Activated CD4-positive, alpha-beta T cell treated with anti-CD3 and anti-CD28 coated beads for 24 hours (primary cell): ENCODE results near the gene ATXN2.
A peak's percentile ranks its signal among the peaks of the same experiment; 100 is the strongest.

Source experiments
- DNase-seq, 2 donors: peaks; one replicate each; pipeline ENCODE4 v3.0.0-alpha.2; 2020; ENCODE audit warnings: low read depth in 2 of 2

ATXN2 gene

DNA sequence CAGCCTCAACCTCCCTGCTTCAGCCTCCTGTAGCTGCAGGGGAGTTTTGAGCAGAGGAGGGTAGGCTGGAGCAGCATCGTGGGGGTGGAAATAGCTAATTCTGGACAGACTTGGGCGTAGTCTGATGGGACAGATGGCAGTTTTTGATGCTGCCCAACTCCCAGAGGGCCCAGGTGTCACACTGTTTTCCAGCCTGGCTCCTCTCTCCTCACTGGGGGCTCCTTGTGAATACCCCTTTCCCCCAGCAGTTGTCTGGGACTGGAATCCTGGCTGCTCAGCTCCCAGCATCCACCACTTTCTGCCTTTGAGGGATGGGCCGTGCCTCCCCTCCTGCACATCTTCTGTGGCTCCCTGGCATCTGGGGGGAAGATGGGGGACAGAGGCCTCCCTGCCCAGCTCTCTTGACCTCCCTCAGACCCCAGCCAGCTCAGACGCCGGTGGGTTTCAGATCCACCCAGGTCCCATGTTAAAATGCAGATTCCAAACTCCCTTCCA lies 159.4 kb downstream of the ATXN2 start:
- no peak for DNase-seq

GRCh38 chr12:111438481-111438880 lies 160.6 kb downstream of the ATXN2 start:
- DNase-seq, result no peak

DNA sequence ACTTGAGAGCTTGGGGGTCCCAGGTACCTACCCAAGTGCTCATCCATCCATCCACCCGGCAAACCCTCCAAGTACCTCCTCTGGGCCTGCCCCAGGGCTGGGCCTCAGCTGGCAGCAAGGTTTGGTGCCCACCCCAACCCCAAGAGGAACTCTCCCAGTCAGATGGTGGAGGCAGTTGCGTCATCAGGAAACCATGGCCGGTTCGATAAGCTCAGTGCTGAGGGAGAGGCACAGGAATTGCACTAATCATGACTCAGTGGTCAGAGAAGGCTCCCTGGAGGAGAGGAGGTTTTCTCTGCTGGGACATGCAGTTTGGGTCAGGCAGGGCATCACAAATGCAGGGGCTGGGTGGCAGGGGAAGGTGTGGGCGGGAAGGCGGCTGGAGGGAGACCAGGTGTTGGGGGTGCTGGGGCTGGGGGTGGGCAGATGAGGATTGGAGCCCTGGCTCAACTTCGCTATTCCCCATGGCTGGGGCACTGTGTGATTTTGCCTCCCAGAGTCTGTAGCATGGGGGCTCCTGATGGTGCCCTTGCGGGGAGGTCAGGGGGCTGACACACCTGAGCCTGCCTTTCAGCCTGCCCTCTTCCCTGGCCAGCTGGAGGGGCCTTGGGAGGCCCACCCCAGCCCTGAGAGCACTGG lies 161.2 kb downstream of the ATXN2 start:
- DNase-seq, result no peak

GRCh38 chr12:111436811-111437210 lies 162.3 kb downstream of the ATXN2 start:
- DNase-seq, result no peak

DNA sequence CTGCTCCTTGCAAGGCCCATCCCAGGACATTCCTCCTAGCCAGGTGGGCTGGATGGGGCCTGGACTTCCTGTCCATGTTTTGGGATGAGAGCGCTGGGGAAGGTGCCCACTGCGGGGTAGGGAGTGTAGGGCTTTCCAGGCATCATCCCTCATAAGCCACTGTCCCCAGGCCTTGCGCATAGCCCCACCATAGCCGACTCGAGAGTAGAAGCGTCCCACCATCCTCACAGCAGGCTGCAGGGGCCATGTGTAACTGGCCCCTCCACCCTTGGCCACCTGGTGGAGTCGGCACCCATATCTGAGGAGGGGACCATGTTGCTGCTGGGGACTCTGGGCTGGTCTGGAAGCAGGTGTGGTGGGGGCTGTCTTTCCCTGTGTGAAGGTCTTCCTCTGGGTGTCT lies 162.8 kb downstream of the ATXN2 start:
- no peak for DNase-seq

- DNase-seq, result no peak
Measured at GRCh38 chr12:111435661-111436201, 163.4 kb downstream of the ATXN2 start.

DNA sequence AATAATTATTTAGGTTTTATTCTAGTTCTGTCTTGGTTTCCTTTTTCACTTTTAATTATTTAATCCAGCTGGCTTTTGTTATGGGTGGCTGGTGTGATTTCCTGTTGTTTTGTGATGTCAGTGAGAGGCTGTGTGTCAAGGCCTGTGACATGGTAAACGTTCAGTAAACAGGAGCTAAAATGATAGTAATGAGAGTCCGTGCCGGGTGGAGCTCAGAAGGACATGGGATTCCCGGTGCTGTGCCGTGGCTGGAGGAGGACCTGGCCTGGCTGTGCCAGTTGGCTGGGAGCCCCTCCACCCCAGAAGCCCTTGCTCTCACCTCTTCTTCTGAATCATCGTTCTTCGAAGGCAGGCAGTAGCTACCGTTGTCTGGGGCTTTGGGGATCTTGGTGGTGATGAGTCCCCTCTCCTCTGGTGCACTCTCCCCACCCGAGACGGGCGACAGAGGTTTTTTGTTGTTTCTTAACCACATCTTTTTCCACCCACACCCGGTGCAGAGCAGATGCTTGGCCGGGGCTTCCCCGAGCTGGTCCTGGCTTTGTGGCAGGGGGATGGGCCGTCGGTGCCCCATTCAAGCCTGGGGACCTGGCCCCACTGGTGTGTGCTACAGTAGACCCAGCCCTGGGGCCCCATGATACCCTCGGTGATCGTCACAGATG lies 164.3 kb downstream of the ATXN2 start:
- peak; percentile 64 to 65 for DNase-seq

- DNase-seq, result no peak
Measured at GRCh38 chr12:111434049-111434448, 165.1 kb downstream of the ATXN2 start.

- no peak for DNase-seq
Measured at GRCh38 chr12:111431772-111432171, 167.3 kb downstream of the ATXN2 start.

DNA sequence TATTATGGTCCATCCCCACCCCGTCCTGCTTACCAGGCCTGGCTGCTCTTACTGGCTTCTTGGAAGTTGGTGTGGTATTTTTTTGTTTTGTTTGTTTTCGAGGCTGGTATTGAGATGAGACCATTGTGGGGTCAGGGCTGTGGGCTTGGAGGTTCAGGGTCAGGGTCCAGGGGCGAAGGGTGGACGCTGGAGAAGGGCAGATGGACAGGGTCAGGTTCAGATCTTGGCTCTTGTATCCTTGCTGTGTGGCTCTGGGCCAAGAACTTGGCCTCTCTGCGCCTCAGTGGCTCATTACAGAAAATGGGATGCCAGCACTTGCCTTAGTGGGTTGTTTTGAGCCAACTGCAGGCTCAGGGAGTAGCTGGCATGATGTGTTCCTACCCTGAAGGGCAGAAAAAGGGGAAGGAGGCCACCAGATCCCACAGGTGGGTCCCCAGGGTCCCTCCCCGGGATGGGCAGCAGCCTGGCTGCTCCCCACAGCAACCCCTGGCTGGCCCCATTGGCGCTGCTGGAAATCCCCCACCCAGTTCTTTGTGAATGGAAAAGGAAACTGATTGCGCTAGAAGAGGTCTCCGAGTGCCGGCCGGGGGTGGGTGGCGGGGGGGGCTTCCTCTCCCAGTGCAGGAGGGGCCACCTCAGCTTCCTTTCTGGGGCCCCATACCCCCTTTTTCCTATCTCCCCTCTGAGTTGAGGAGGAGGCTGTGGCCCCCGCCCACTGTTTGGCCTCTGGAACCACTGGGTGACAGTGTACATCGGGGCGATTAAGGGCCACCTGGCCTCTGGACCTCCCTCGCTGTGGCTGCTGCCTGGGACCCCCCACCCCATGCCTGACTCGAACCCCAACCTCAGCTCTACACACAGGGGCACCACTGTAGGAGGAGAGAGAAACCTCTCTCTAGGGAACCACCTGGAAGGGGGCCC lies 168.4 kb downstream of the ATXN2 start:
- peak in 1 of 2 donors; percentile 40 for DNase-seq

- peak in 1 of 2 donors; percentile 36 for DNase-seq
Measured at GRCh38 chr12:111429828-111430432, 169.2 kb downstream of the ATXN2 start.

- no peak for DNase-seq
Measured at GRCh38 chr12:111428728-111429175, 170.4 kb downstream of the ATXN2 start.

DNA sequence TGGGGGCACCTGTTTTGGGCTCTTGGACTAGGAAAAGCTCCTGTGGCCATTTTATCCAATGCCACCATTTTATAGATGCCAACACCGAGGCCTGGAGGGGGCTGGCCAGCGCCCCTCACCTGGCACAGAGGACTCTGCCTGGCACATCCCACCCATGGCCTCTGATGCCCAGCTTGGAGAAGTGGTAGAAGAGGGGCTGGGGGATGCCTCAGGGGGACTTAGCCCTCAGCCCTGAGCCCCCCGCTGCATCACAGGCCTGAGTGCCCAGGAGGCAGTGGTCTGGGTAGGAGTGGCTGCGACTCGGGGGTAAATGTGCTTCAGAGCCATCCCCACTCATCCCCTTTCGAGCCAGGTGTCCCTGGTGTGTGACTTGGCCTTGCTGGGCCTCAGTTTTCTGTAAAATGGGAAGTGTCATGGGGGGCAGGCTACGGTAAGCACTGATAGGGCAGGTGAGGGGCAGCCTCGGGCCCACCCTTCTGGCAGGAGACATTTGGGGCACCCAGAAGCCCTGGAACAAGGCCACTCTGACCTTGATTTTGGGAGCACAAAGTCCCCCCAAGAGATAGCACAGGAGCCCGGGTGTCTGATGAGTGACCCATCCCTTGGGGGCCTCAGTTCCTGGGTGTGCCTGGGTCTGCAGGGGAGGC lies 170.9 kb downstream of the ATXN2 start:
- no peak for DNase-seq

DNA sequence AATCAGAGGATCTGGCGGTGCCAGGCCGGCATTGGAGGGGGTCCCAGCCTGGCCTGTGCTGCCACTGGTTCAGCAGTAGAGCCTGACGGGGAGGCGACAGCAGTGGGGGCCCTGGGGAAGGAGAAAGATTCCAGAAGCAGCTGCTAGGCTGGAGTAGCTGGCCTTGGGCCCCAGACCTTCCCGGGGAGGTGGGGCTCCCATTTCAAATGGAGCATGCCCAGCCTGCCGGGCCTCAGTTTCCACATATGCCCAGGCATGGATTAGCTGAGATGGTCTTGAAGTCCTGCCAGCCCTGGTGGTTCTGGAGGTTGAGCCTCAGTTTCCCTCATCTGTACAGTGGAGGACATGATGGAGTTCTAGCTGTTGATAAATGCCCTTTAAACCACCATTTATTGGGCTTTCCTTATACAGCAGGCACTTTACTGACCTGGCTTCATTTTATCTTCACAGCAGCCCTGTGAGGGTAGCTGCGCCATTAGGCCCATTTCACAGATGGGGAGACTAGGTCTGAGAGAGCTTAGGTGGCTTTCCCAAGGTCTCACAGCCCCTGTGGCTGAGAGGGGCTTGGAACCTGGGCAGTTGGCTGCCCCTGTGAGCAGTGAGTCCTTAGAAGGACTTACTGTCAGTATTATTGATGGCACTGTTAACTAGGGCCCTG lies 171.6 kb downstream of the ATXN2 start:
- no peak for DNase-seq

GRCh38 chr12:111426344-111427185 lies 172.6 kb downstream of the ATXN2 start:
- DNase-seq, result no peak

DNA sequence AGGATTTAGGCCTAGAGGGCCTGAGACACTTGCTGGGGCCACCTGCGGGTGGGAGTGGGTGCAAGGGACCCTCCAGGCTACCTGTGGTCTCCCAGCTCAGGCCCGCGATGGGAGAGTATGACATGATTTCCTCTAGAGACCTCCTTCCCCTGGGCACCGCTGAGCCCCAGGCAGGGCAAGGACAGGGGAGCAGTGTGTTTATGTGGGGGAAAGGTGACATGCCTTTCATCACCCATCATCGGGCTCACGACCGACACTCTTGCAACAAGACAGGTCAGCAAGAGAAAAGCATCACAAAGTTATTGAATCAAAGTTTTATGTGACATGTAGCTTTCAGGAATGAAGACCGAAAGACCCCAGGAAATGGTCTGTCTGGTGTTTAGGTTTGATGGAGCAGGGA lies 173.5 kb downstream of the ATXN2 start:
- DNase-seq, result no peak

DNA sequence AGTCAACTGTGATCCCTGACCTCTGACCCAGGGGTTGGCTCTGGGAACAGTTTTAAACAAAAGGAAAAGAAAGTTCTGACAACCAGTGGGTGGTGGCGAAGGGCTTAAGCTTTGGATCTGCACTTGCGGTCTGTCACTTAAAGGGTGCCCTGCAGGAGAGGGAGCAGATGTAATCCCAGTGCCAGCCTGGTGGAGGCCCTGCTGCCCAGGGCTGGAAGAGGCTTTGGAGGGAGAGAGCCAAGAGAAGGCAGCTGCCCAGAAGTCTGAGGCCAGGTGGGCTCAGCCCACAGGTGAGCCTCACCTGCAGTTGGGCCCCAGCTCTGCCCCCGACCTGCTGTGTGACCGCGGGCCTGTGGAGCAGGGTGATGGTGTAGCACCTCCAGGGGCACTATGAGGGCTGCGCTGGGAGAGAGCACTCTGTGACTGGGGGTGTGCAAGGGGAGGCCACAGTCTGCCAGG lies 174.3 kb downstream of the ATXN2 start:
- DNase-seq, result no peak

- no peak for DNase-seq
Measured at GRCh38 chr12:111424189-111424792, 174.8 kb downstream of the ATXN2 start.

DNA sequence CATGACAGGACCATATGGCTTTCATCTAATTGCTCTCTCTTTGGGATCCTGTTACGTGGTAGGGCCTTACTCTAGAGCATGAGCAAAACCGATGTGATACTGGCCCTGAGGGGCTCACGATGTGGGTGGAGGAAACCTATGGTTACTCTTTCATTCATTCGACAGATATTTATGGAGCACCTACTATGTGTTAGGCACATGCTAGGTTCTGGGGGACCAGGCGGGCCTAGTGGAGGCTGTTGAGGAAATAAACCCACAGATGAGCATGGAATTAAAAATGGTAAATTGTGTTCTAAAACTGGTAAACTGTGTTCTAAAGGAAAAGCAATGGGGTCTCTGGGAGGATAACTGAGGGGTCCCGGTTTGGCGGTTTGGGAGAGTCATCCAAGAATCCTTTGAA lies 178.6 kb downstream of the ATXN2 start:
- no peak for DNase-seq
